HepG2 (cell line): ENCODE results near the gene PTCH1. TPM values are rescaled to one million over a fixed set of nuclear protein-coding genes. Genes with fewer than 3 reads are reported as not detected.

Source experiments
- ARID5B ChIP-seq: IDR thresholded peaks from 2 replicates; pipeline ENCODE4 v1.4.0; 2020; ENCODE audit warnings: mild to moderate bottlenecking, missing genetic modification reagents
- GABPB1 ChIP-seq: IDR thresholded peaks from 2 replicates; pipeline ENCODE4 v1.6.1; 2016; ENCODE audit warnings: mild to moderate bottlenecking, missing genetic modification reagents, moderate library complexity, missing compliant biosample characterization
- GATAD2A ChIP-seq: IDR thresholded peaks from 2 replicates; pipeline ENCODE4 v1.6.1; 2016
- IKZF5 ChIP-seq: IDR thresholded peaks from 2 replicates; pipeline ENCODE4 v1.6.1; 2018; ENCODE audit warnings: missing genetic modification reagents, mild to moderate bottlenecking, missing compliant biosample characterization
- JUND ChIP-seq: sonication (generic); formaldehyde crosslinking; IDR thresholded peaks from 2 replicates; pipeline ENCODE4 v1.8.0; 2022; ENCODE audit warnings: mild to moderate bottlenecking, missing genetic modification reagents
- NFIC ChIP-seq: IDR thresholded peaks from 2 replicates; pipeline ENCODE4 v1.6.1; 2012; ENCODE audit warnings: mild to moderate bottlenecking, low read length, inconsistent platforms
- NFKB2 ChIP-seq: sonication (generic); formaldehyde crosslinking; IDR thresholded peaks from 2 replicates; pipeline ENCODE4 v1.4.0; 2020; ENCODE audit warnings: missing genetic modification reagents, borderline replicate concordance
- ZBTB1 ChIP-seq: sonication (generic); formaldehyde crosslinking; IDR thresholded peaks from 2 replicates; pipeline ENCODE4 v1.4.0; 2020; ENCODE audit warnings: missing genetic modification reagents, borderline replicate concordance
- ZBTB33 ChIP-seq: sonication (generic); formaldehyde crosslinking; IDR thresholded peaks from 2 replicates; pipeline ENCODE4 v1.4.0; 2020; ENCODE audit warnings: missing genetic modification reagents
- ZBTB38 ChIP-seq: sonication (generic); formaldehyde crosslinking; IDR thresholded peaks from 2 replicates; pipeline ENCODE4 v1.5.1; 2020; ENCODE audit warnings: mild to moderate bottlenecking, missing genetic modification reagents
- ZNF205 ChIP-seq: IDR thresholded peaks from 2 replicates; pipeline ENCODE4 v1.6.1; 2018; ENCODE audit warnings: missing biosample characterization, missing genetic modification reagents
- ZNF225 ChIP-seq: sonication (generic); formaldehyde crosslinking; IDR thresholded peaks from 2 replicates; pipeline ENCODE4 v1.4.0; 2020; ENCODE audit warnings: mild to moderate bottlenecking, missing genetic modification reagents
- ZNF350 ChIP-seq: sonication (generic); formaldehyde crosslinking; IDR thresholded peaks from 2 replicates; pipeline ENCODE4 v1.4.0; 2020; ENCODE audit warnings: mild to moderate bottlenecking, low read depth, missing genetic modification reagents, borderline replicate concordance
- ZNF547 ChIP-seq: sonication (generic); formaldehyde crosslinking; IDR thresholded peaks from 2 replicates; pipeline ENCODE4 v1.5.1; 2020; ENCODE audit warnings: mild to moderate bottlenecking, missing genetic modification reagents
- ZNF567 ChIP-seq: sonication (generic); formaldehyde crosslinking; IDR thresholded peaks from 2 replicates; pipeline ENCODE4 v1.8.1; 2023; ENCODE audit warnings: mild to moderate bottlenecking, missing genetic modification reagents, borderline replicate concordance
- ZNF569 ChIP-seq: sonication (generic); formaldehyde crosslinking; IDR thresholded peaks from 2 replicates; pipeline ENCODE4 v1.5.0; 2020; ENCODE audit warnings: mild to moderate bottlenecking, missing genetic modification reagents, moderate library complexity, borderline replicate concordance
- ZNF570 ChIP-seq: sonication (generic); formaldehyde crosslinking; IDR thresholded peaks from 2 replicates; pipeline ENCODE4 v1.4.0; 2020; ENCODE audit warnings: mild to moderate bottlenecking, missing genetic modification reagents, borderline replicate concordance
- ZNF598 ChIP-seq: sonication (generic); formaldehyde crosslinking; IDR thresholded peaks from 2 replicates; pipeline ENCODE4 v1.5.1; 2020; ENCODE audit warnings: mild to moderate bottlenecking, missing genetic modification reagents, borderline replicate concordance
- polyA plus RNA-seq, 8 experiments: library from polyadenylated mRNA; depleted of rRNA in 3 of 8; stranded (reverse) in 7 of 8; unstranded in 1 of 8; fragments of >200 nt; fragmentation: Illumina TruSeq in 4 of 8; extraction: Trizol in 4 of 8; gene quantifications; 2 replicates each; pipeline versions ENCODE4 v1.2.1 to v1.2.3, GENCODE V29; 2011 to 2016; ENCODE audit warnings: low read depth in 4 of 8, missing spikeins in 1 of 8, mixed read lengths in 1 of 8; ENCODE audit not compliant: insufficient read depth in 1 of 8
- total RNA-seq, 5 experiments: library from RNA; depleted of rRNA; stranded (reverse); fragments of >200 nt; fragmentation: Illumina TruSeq; extraction: Trizol; gene quantifications; 2 replicates each; pipeline ENCODE4 v1.2.3, GENCODE V29; 2016; ENCODE audit warnings: low read depth in 1 of 5

The PTCH1 gene
- total and polyA plus RNA-seq, 2 of the 13 experiments (the other 11 are each of a cell fraction or from before 2014, with no cell fraction given) = 2.8 to 3.9 TPM

GRCh38 chr9:95434116-95435073 is 82.4 kb downstream of the PTCH1 start (continued):
- TF ChIP-seq ZNF350 (CRISPR knock-in tag) (peak; percentile 35; the same call in 1 of the 2 replicates), ZNF569 (CRISPR knock-in tag) (no peak), JUND (CRISPR knock-in tag) (peak; percentile 36; the same call in 1 of the 2 replicates), GABPB1 (peak; percentile 45; the same call in 1 of the 2 replicates), ARID5B (CRISPR knock-in tag) (peak; percentile 40; the same call in 1 of the 2 replicates), ZNF225 (CRISPR knock-in tag) (peak; percentile 58; the same call in 1 of the 2 replicates), ZNF205 (CRISPR knock-in tag) (0 out of 2 replicates have a peak, but pooled peaks have one; percentile 43), ZNF567 (CRISPR knock-in tag) (0 out of 2 replicates have a peak, but pooled peaks have one; percentile 28), ZBTB38 (CRISPR knock-in tag) (peak; percentile 76), ZNF547 (CRISPR knock-in tag) (0 out of 2 replicates have a peak, but pooled peaks have one; percentile 38), ZNF570 (CRISPR knock-in tag) (no peak), ZBTB33 (CRISPR knock-in tag) (peak; percentile 97), ZNF598 (peak; percentile 67; the same call in 1 of the 2 replicates), ZBTB1 (CRISPR knock-in tag) (no peak), NFIC (no peak), IKZF5 (CRISPR knock-in tag) (peak; percentile 31; the same call in 1 of the 2 replicates), GATAD2A (no peak), NFKB2 (CRISPR knock-in tag) (0 out of 2 replicates have a peak, but pooled peaks have one; percentile 35)
